Astrocyte of the spinal cord (primary cell): ENCODE measurements around the gene MAP3K21.

ENCODE experiments used
- DNase-seq: peaks from one replicate; pipeline ENCODE4 v3.0.0; 2011; ENCODE audit warnings: low read depth, low spot score
- H3K4me3 ChIP-seq: 2 replicates; pipeline ENCODE4 v1.5.1; 2011; ENCODE audit warnings: low read depth, mild to moderate bottlenecking, low read length, moderate library complexity
- CTCF ChIP-seq: IDR thresholded peaks from 2 replicates; pipeline ENCODE4 v1.5.1; 2012; ENCODE audit warnings: low read depth, mild to moderate bottlenecking, low read length, inconsistent platforms
- in situ Hi-C: cut with HindIII; loops from 2 replicates; pipeline ENCODE4 v1.10.0; 2017; ENCODE audit warnings: low sequenced_read_pairs

The MAP3K21 gene

GRCh38 chr1:233395863-233396646 lies 68.5 kb downstream of the MAP3K21 start:
- no peak for DNase-seq
- TF ChIP-seq CTCF, result no peak
- H3K4me3 ChIP-seq, result no peak overlapping the region
- in situ Hi-C loops, result no loop called here

GRCh38 chr1:233406339-233406960 lies 78.9 kb downstream of the MAP3K21 start:
- H3K4me3 ChIP-seq, result no peak overlapping the region
- DNase-seq, result no peak
- TF ChIP-seq CTCF, result no peak
- in situ Hi-C loops, result no loop called here

GRCh38 chr1:233406994-233407631 lies 79.6 kb downstream of the MAP3K21 start:
- TF ChIP-seq CTCF, result no peak
- no peak for DNase-seq
- in situ Hi-C loops, result no loop called here
- no peak overlapping the region for H3K4me3 ChIP-seq

- in situ Hi-C loops, result no loop called here
- DNase-seq, result no peak
- H3K4me3 ChIP-seq, result no peak overlapping the region
- no peak for TF ChIP-seq CTCF
Measured at GRCh38 chr1:233409540-233409939, 82.0 kb downstream of the MAP3K21 start.

- in situ Hi-C loops, result no loop called here
- no peak for DNase-seq
- no peak overlapping the region for H3K4me3 ChIP-seq
- TF ChIP-seq CTCF, result no peak
Measured at GRCh38 chr1:233410906-233411305, 83.4 kb downstream of the MAP3K21 start.

GRCh38 chr1:233412812-233413211 lies 85.3 kb downstream of the MAP3K21 start:
- H3K4me3 ChIP-seq, result no peak overlapping the region
- no peak for TF ChIP-seq CTCF

More at GRCh38 chr1:233412812-233413211, 85.3 kb downstream of the MAP3K21 start:
- in situ Hi-C loops, result no loop called here
- no peak for DNase-seq
